ENCODE data around the gene QPRT.
A peak's percentile ranks its signal among the peaks of the same experiment; 100 is the strongest.

QPRT gene

DNA sequence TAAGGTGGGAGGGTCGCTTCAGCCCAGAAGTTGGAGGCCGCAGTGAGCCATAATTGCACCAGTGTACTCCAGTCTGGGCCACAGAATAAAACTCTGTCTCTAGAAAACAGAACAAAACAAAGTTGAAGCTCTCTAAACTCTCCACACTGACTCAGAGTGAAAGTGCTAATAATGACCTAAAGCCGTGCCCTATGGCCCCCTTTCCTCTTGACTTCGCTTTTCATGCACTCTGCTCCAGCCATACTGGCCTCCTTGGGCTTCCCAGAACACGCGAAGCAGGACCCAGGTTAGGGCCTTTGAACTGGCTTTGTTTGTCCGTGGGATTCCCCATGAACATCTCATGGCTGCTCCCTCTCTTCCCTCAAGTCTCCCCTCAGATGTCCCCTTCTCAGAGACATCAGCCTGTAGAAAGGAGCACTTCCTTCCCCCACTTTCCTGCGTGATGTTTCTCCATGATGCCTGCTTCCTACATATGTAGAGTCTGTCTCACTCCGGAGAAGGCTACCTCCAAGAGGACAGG, 34.6 kb upstream of the QPRT start:
- no peaks in the 10 kb centered on the region for H3K36me3 ChIP-seq
- H3K27me3 ChIP-seq: no peaks in the 10 kb centered on the region
- H3K4me3 ChIP-seq (ENCODE audit: low read depth in 1 of 2, low read length in 1 of 2): no peak overlapping the region
- peaks cover 7 to 13% of the 10 kb centered on the region in 2 experiments for H3K4me1 ChIP-seq (ENCODE audit: control insufficient read depth in 1 of 2, insufficient read depth in 1 of 2, low read depth in 1 of 2, low read length in 1 of 2)
- TF ChIP-seq, protein P1, sequence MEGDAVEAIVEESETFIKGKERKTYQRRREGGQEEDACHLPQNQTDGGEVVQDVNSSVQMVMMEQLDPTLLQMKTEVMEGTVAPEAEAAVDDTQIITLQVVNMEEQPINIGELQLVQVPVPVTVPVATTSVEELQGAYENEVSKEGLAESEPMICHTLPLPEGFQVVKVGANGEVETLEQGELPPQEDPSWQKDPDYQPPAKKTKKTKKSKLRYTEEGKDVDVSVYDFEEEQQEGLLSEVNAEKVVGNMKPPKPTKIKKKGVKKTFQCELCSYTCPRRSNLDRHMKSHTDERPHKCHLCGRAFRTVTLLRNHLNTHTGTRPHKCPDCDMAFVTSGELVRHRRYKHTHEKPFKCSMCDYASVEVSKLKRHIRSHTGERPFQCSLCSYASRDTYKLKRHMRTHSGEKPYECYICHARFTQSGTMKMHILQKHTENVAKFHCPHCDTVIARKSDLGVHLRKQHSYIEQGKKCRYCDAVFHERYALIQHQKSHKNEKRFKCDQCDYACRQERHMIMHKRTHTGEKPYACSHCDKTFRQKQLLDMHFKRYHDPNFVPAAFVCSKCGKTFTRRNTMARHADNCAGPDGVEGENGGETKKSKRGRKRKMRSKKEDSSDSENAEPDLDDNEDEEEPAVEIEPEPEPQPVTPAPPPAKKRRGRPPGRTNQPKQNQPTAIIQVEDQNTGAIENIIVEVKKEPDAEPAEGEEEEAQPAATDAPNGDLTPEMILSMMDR (IDR thresholded peaks at IDR 0.05): no peak
- no peaks in the 10 kb centered on the region for H3K9me3 ChIP-seq
- H3K27ac ChIP-seq: no peak overlapping the region

DNA sequence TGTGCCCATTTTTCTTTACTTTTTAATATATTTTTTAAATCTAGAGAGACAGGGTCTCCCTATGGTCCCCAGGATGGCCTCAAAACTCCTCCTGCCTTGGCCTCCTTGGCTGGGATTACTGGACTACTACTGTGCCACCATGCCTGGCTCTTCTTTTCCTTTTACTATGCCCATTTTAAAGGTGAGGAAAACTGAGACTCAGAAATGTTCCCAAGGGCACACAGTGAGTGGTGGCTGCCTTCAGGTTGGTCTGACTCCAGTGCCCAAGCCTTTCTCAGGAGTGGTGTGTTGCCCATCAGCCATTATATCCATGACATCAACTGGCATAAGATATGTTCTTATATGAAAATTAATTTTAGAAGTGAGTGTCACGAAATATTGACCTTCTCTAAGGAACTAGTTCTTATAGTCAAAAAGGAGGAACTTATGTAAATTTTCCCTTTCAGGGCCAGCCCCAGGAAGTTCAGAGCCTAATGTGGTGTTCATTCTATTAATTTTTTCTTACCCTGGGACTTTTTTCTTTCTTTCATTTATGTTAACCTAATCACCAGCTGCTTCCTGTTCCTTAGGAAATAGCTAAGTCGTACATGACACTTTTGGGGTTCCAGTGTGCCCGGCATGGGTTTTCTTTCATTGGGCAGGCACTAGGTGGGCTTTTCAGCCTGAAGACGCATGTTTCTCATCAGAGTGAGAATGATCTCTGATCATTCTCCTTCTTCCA, 33.8 kb upstream of the QPRT start:
- no peaks in the 10 kb centered on the region for H3K27me3 ChIP-seq
- no peaks in the 10 kb centered on the region for H3K9me3 ChIP-seq
- H3K4me3 ChIP-seq (ENCODE audit: low read depth in 1 of 2, low read length in 1 of 2): no peak overlapping the region
- TF ChIP-seq, protein P1 (IDR thresholded peaks at IDR 0.05): no peak
- no peaks in the 10 kb centered on the region for H3K36me3 ChIP-seq
- H3K27ac ChIP-seq: peak overlapping the region; percentile 24
- peaks cover 12 to 16% of the 10 kb centered on the region in 2 experiments for H3K4me1 ChIP-seq (ENCODE audit: control insufficient read depth in 1 of 2, insufficient read depth in 1 of 2, low read depth in 1 of 2, low read length in 1 of 2)

DNA sequence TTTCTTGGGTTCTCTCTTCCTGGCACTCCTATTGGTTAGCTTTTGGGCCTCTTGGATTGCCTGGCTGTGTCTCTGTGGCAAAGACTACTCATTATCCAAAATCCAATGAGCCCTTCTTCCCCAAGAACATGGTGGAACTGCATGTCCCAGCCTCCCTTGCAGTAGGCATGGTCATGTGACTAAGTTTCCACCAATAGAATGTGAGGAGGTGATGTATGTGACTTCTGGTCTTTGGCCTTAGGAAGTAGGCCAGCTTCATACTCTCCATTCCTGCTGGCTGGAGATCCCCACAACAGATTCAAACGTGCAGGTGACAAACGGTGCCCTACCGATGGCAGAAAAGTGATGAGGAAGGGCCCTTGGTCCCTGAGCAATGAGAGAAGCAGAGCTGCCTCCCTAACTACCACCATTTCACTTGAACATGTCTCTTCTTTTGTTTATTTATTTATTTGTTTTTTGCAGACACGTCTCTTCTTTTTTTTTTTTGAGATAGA, 33.2 kb upstream of the QPRT start:
- no peaks in the 10 kb centered on the region for H3K27me3 ChIP-seq
- no peaks in the 10 kb centered on the region for H3K36me3 ChIP-seq
- peaks cover 11 to 16% of the 10 kb centered on the region in 2 experiments for H3K4me1 ChIP-seq (ENCODE audit: control insufficient read depth in 1 of 2, insufficient read depth in 1 of 2, low read depth in 1 of 2, low read length in 1 of 2)
- no peak overlapping the region for H3K4me3 ChIP-seq (ENCODE audit: low read depth in 1 of 2, low read length in 1 of 2)
- H3K27ac ChIP-seq: peak overlapping the region; percentile 24
- H3K9me3 ChIP-seq: no peaks in the 10 kb centered on the region
- TF ChIP-seq, protein P1 (IDR thresholded peaks at IDR 0.05): no peak

DNA sequence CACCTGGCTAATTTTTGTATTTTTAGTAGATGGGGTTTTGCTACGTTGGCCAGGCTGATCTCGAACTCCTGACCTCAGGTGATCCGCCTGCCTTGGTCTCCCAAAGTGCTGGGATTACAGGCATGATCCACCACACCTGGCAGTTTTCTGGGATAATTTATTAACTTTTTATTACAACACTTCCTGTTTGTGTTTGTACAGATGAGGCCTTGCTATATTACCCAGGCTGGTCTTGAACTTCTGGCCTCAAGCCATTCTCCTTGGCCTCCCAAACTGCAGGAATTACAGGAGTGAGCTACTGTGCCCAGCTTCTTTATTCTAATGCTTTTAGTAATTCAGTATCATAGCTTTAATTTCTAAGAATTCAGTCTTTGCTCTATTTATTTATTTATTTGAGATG, 32.0 kb upstream of the QPRT start:
- Histone ChIP-seq H3K4me1 (ENCODE audit: control insufficient read depth in 1 of 2, insufficient read depth in 1 of 2, low read depth in 1 of 2, low read length in 1 of 2) (peaks cover 7 to 14% of the 10 kb centered on the region in 2 experiments), H3K9me3 (no peaks in the 10 kb centered on the region), H3K27me3 (no peaks in the 10 kb centered on the region), H3K4me3 (ENCODE audit: low read depth in 1 of 2, low read length in 1 of 2) (no peak overlapping the region), H3K36me3 (no peaks in the 10 kb centered on the region), H3K27ac (no peak overlapping the region)
- TF ChIP-seq, protein P1 (IDR thresholded peaks at IDR 0.05): no peak

DNA sequence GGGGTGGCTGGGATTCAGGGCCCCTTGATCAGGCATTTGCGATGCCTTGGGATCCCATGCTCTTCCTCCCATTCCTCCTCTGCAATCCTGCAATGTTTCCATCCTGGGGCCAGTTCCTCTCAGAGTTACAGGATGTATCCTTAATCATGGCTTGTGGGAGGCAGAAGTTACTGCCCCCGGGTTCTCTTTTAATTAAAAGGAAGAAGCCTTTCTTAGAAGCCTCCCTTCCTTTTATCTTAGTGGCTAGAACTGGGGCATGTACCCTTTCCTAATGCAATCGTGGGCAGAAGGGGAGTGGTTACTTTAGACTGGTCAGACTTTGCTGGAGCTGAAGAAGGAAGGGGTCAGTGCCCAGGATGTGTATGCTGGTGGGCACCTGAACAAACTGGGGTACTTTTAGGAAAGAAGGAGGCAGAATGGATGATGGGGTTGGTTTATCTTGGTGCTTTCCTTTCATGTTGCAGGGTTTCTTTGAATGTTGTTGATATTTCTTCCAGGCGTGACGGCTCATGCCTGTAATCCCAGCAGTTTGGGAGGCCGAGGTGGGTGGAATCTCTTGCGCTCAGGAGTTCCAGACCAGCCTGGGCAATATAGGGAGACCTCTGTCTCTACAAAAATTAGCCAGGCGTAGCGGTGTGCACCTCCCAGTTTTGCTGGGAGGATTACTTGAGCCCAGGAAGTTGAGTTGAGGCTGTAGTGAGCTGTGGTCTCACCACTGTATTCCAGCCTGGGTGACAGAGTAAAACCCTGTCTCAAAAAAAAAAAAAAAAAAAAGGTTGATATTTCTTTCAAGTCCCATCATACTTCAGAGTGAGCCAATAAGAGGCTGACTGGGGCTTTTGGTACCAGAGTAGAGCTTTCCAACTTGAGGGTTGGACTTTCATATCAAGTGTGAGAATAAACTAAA, 29.1 kb upstream of the QPRT start:
- H3K4me1 ChIP-seq (ENCODE audit: control insufficient read depth in 1 of 2, insufficient read depth in 1 of 2, low read depth in 1 of 2, low read length in 1 of 2): peaks cover 17 to 19% of the 10 kb centered on the region in 2 experiments
- H3K27me3 ChIP-seq: no peaks in the 10 kb centered on the region
- no peak overlapping the region for H3K27ac ChIP-seq
- no peaks in the 10 kb centered on the region for H3K36me3 ChIP-seq
- no peak overlapping the region for H3K4me3 ChIP-seq (ENCODE audit: low read depth in 1 of 2, low read length in 1 of 2)
- H3K9me3 ChIP-seq: no peaks in the 10 kb centered on the region
- TF ChIP-seq, protein P1 (IDR thresholded peaks at IDR 0.05): no peak

Measured in neutrophil (primary cell).